K562 (cell line): ENCODE results near the gene PPARGC1A.

Experiments
- FOSL1 ChIP-seq: fragments of 200-800 bp; sonication (Bioruptor generic); conservative IDR thresholded peaks from 2 replicates; pipeline ENCODE4 v1.6.1; 2016; ENCODE audit warnings: missing genetic modification characterization, missing compliant biosample characterization
- JUND ChIP-seq, 2 experiments: IDR thresholded peaks; 2 replicates in 1 of 2; 3 replicates in 1 of 2; pipeline ENCODE4 v1.6.1; 2011; ENCODE audit warnings: borderline replicate concordance in 2 of 2, low read depth in 2 of 2, low read length in 2 of 2, improper control_type of control experiment in 1 of 2, missing biosample characterization in 1 of 2, missing genetic modification characterization in 1 of 2, missing genetic modification reagents in 1 of 2
- MEIS2 ChIP-seq: fragments of 450-650 bp; IDR thresholded peaks from 2 replicates; pipeline ENCODE4 v1.6.1; 2014; ENCODE audit warnings: mild to moderate bottlenecking; ENCODE audit not compliant: partially characterized antibody
- MXI1 ChIP-seq: IDR thresholded peaks from 2 replicates; pipeline ENCODE4 v1.6.1; 2011; ENCODE audit warnings: low read depth, mild to moderate bottlenecking, improper control_type of control experiment, low read length
- NFYB ChIP-seq: IDR thresholded peaks from 2 replicates; pipeline ENCODE4 v1.6.1; 2011; ENCODE audit warnings: mild to moderate bottlenecking, moderate library complexity; ENCODE audit not compliant: insufficient read length; ENCODE audit errors: extremely low read depth
- POLR2A ChIP-seq: fragments of 450-650 bp; conservative IDR thresholded peaks from 2 replicates; pipeline ENCODE4 v1.6.1; 2016
- POLR2G ChIP-seq: fragments of 200-400 bp; formaldehyde crosslinking; IDR thresholded peaks from 2 replicates; pipeline ENCODE4 v1.6.1; 2017; ENCODE audit warnings: low read depth, mild to moderate bottlenecking, antibody characterized with exemption, low read length, moderate library complexity
- SMARCC2 ChIP-seq: fragments of 450-650 bp; IDR thresholded peaks from 2 replicates; pipeline ENCODE4 v1.6.1; 2017; ENCODE audit warnings: antibody characterized with exemption, moderate library complexity, mild to moderate bottlenecking, low read depth
- SOX6 ChIP-seq: fragments of 450-650 bp; IDR thresholded peaks from 2 replicates; pipeline ENCODE4 v1.6.1; 2014; ENCODE audit warnings: mild to moderate bottlenecking
- YY1 ChIP-seq, 3 experiments: IDR thresholded peaks; 2 replicates each; pipeline ENCODE4 v1.6.1; 2011; ENCODE audit warnings: low read length in 2 of 3, mild to moderate bottlenecking in 2 of 3, moderate library complexity in 2 of 3, borderline replicate concordance in 1 of 3, control low read depth in 1 of 3, low read depth in 1 of 3; ENCODE audit not compliant: insufficient read depth in 3 of 3, insufficient replicate concordance in 2 of 3, control insufficient read depth in 1 of 3, insufficient read length in 1 of 3; ENCODE audit errors: extremely low read depth in 1 of 3
- ZKSCAN8 ChIP-seq: fragments of 200-800 bp; sonication (Bioruptor generic); IDR thresholded peaks from 2 replicates; pipeline ENCODE4 v1.6.1; 2016; ENCODE audit warnings: missing genetic modification characterization, missing compliant biosample characterization
- ZNF77 ChIP-seq: fragments of 250-450 bp; sonication (Bioruptor Pico); IDR thresholded peaks from 2 replicates; pipeline ENCODE4 v1.5.0; 2020
- TF ChIP-seq, protein P1 (sequence below), 2 experiments: fragments of 200-800 bp in 1 of 2; sonication (Bioruptor generic) in 1 of 2; sonication (generic) in 1 of 2; formaldehyde crosslinking in 1 of 2; IDR thresholded peaks in 1 of 2; conservative IDR thresholded peaks in 1 of 2; 2 replicates each; pipeline versions ENCODE4 v1.5.0 to v1.6.1; 2016 to 2020; ENCODE audit warnings: missing compliant biosample characterization in 1 of 2, missing genetic modification characterization in 1 of 2, missing genetic modification reagents in 1 of 2

DNA sequence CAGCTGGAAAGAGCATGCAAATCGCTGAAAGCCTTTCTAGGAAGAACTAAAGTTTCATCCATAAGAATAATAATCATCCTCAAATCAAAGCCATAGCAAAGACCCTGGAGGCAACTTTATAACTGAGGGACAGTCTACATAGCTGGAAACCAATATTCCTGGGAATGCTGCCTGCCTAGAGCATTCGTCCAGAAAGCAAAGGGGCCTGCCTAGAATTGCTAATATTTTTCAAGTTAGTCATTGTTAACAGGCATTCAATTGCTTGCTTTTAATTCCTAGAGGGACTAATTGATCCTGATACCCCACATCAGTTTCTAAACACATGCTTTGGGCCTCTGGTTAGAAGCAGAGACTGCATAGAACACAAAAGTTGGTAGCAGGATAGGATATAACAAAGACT, 4.2 kb upstream of the PPARGC1A start:
- TF ChIP-seq SMARCC2 (no peak), MXI1 (no peak), SOX6 (no peak), NFYB (no peak), POLR2G (no peak), FOSL1 (tag) (no peak), MEIS2 (no peak), YY1 (IDR thresholded peaks at IDR 0.05; ENCODE audit: borderline replicate concordance in 1 of 3, control insufficient read depth in 1 of 3, extremely low read depth in 1 of 3, insufficient read depth in 3 of 3, insufficient read length in 1 of 3, insufficient replicate concordance in 2 of 3, low read depth in 1 of 3, low read length in 2 of 3) (no peak), ZNF77 (no peak), POLR2A (no peak), ZKSCAN8 (CRISPR knock-in tag) (no peak), JUND (IDR thresholded peaks at IDR 0.05; ENCODE audit: borderline replicate concordance, low read depth, low read length) (no peak), JUND (tag; IDR thresholded peaks at IDR 0.05; ENCODE audit: borderline replicate concordance, low read depth, low read length) (no peak)
- TF ChIP-seq, protein P1, sequence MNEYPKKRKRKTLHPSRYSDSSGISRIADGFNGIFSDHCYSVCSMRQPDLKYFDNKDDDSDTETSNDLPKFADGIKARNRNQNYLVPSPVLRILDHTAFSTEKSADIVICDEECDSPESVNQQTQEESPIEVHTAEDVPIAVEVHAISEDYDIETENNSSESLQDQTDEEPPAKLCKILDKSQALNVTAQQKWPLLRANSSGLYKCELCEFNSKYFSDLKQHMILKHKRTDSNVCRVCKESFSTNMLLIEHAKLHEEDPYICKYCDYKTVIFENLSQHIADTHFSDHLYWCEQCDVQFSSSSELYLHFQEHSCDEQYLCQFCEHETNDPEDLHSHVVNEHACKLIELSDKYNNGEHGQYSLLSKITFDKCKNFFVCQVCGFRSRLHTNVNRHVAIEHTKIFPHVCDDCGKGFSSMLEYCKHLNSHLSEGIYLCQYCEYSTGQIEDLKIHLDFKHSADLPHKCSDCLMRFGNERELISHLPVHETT (CRISPR knock-in tag; conservative IDR thresholded peaks at IDR 0.05 in 1 of 2, IDR thresholded peaks at IDR 0.05 in 1 of 2) = no peak
